ENCODE results near the gene SEC11C. TPM values are rescaled to one million over a fixed set of nuclear protein-coding genes. Genes with fewer than 3 reads are reported as not detected.

Gene SEC11C
- total RNA-seq, 1 donor, result 24.6 TPM

DNA sequence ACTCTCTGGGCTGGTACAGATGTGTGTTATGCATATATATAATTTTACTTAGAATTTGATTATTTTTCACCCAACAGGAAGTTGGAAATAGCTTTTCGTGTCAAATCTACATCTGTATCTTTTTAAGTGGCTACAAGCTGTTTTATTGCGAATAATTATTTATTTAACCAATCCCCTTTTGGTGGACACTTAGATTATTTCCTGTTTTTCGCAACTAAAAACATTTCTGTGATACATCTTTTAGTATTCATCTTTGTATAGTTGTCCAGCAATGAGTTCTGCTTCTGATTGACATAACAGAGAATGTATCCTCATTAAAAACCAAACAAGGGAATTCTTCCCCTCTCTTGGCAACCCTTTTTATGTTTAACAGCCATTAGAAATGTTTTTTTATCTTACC is 16.6 kb downstream of the SEC11C start:
- DNase-seq (ENCODE audit: low read depth), result no peak
- H3K4me3 ChIP-seq (ENCODE audit: low read depth, low read length), result no peak overlapping the region
- TF ChIP-seq, protein P1, sequence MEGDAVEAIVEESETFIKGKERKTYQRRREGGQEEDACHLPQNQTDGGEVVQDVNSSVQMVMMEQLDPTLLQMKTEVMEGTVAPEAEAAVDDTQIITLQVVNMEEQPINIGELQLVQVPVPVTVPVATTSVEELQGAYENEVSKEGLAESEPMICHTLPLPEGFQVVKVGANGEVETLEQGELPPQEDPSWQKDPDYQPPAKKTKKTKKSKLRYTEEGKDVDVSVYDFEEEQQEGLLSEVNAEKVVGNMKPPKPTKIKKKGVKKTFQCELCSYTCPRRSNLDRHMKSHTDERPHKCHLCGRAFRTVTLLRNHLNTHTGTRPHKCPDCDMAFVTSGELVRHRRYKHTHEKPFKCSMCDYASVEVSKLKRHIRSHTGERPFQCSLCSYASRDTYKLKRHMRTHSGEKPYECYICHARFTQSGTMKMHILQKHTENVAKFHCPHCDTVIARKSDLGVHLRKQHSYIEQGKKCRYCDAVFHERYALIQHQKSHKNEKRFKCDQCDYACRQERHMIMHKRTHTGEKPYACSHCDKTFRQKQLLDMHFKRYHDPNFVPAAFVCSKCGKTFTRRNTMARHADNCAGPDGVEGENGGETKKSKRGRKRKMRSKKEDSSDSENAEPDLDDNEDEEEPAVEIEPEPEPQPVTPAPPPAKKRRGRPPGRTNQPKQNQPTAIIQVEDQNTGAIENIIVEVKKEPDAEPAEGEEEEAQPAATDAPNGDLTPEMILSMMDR (IDR thresholded peaks at IDR 0.05; ENCODE audit: insufficient read depth, low read depth, low read length), result no peak

DNA sequence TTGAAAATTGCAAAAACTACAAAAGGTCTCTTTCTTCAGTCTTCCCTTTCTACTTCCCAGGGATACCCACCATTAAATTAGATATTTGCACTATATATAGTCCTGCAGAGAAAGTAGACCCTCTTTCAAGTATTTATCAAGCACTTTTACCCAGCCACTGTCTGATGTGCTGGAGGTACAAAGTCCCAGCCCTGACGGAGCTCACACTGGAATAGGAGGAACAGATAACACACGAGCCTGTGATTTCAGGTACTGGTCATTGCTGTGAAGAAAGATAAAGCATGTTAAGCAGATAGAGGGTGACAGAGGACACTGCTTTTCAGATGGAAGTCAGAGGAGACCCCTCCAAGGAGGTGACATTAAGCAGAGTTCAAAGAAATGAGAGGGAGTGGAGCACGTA is 19.6 kb downstream of the SEC11C start:
- TF ChIP-seq, protein P1 (IDR thresholded peaks at IDR 0.05; ENCODE audit: insufficient read depth, low read depth, low read length), result no peak
- no peak for DNase-seq (ENCODE audit: low read depth)
- H3K4me3 ChIP-seq (ENCODE audit: low read depth, low read length), result no peak overlapping the region

GRCh38 chr18:59159986-59160385 is 20.3 kb downstream of the SEC11C start:
- no peak overlapping the region for H3K4me3 ChIP-seq (ENCODE audit: low read depth, low read length)
- TF ChIP-seq, protein P1 (IDR thresholded peaks at IDR 0.05; ENCODE audit: insufficient read depth, low read depth, low read length), result no peak
- DNase-seq (ENCODE audit: low read depth), result no peak

DNA sequence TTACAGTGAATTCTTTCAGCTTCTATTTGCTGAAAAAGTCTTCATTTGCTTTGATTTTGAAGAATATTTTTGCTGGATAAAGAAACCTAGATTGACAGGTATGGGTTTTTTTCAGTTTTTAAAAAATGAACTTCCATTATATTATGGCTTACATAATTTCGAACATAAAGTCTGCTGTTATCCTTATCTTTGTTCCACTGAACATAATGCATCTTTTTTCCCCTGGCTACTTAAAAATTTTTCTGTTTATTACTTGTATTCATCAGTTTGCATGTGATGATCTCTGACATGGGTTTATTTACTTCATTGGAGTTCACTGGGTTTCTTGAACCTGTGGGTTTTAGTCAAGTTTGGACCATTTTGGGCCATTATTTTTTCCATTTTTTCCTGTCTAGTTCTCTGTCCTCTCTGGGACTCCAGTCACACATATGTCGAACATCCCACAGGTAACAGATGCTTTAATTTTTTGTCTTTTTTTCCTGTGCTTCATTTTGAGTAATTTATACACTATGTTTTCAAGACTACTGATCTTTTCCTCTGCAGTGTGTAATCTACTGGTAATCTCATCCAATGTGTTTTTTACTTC is 33.1 kb downstream of the SEC11C start:
- TF ChIP-seq, protein P1 (IDR thresholded peaks at IDR 0.05; ENCODE audit: insufficient read depth, low read depth, low read length), result no peak
- no peak for DNase-seq (ENCODE audit: low read depth)
- H3K4me3 ChIP-seq (ENCODE audit: low read depth, low read length), result no peak overlapping the region

DNA sequence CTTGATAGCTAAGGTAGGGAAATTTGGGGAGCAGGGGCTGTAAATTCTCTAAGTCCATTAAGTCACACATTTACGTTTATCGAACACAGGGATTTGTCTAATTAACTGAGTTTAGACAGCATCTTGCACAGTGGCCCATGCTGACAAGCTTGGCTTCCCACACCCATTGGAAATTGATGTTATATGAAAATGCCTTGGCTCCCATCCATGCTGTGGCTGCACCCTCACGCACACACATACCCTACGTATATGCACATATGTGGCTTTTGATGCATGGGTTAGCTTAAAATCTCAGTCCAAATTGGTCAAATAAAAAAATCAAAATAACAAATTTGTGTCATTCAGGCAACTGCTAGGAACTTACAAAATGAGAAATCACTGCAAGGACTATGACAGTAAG is 37.8 kb downstream of the SEC11C start:
- no peak for DNase-seq (ENCODE audit: low read depth)
- TF ChIP-seq, protein P1 (IDR thresholded peaks at IDR 0.05; ENCODE audit: insufficient read depth, low read depth, low read length), result no peak
- H3K4me3 ChIP-seq (ENCODE audit: low read depth, low read length), result no peak overlapping the region

- peak; percentile 61 for DNase-seq (ENCODE audit: low read depth)
- TF ChIP-seq, protein P1 (IDR thresholded peaks at IDR 0.05; ENCODE audit: insufficient read depth, low read depth, low read length), result no peak
- H3K4me3 ChIP-seq (ENCODE audit: low read depth, low read length), result no peak overlapping the region
Observed at GRCh38 chr18:59180150-59180845, 40.6 kb downstream of the SEC11C start.

All from fibroblast of villous mesenchyme (primary cell).